GM12878 (cell line): ENCODE data around the gene DHRS7C. TPM values are rescaled to one million over a fixed set of nuclear protein-coding genes. Genes with fewer than 3 reads are reported as not detected.

ENCODE experiments used
- ATAC-seq: fragments of 200-7000 bp; cut with Tn5 transposase; 3 replicates; pipeline ENCODE4 v1.9.1; 2020; ENCODE audit warnings: mild to moderate bottlenecking, moderate library complexity
- BruUV-seq: library from RNA; stranded (reverse); fragments of 400-500 nt; replicated peaks from 2 replicates; lab custom pipeline; 2021; lab: Mats Ljungman, UMichigan
- CTCF ChIA-PET: fragments of 300-600 bp; sonication (Branson Sonifier 250); formaldehyde crosslinking; extraction: SDS; loops from one replicate; lab custom pipeline; 2021; ENCODE audit warnings: inconsistent platforms; lab: Yijun Ruan, JAX
- POLR2A ChIA-PET: fragments of 350-600 bp; formaldehyde crosslinking; extraction: SDS; loops from one replicate; lab custom pipeline; 2021; ENCODE audit warnings: inconsistent platforms; lab: Charles Lee
- RAD21 ChIA-PET: fragments of 300-600 bp; sonication (Branson Sonifier 250); formaldehyde crosslinking; loops from one replicate; lab custom pipeline; 2023; ENCODE audit warnings: antibody characterized with exemption; ENCODE audit not compliant: unreplicated experiment; lab: Charles Lee
- SMC1A ChIA-PET: fragments of 300-600 bp; sonication (Branson Sonifier 250); formaldehyde crosslinking; loops from one replicate; lab custom pipeline; 2023; ENCODE audit not compliant: unreplicated experiment, uncharacterized antibody; lab: Charles Lee
- DNase-seq: peaks from one replicate; pipeline ENCODE4 v3.0.0-alpha.2; 2011; ENCODE audit warnings: low read depth, low spot score
- FAIRE-seq: peaks from 3 replicates; lab custom pipeline; 2011; peaks lifted over from hg19 to GRCh38; lab: Jason Lieb, UNC
- H2AFZ ChIP-seq: 2 replicates; pipeline ENCODE4 v1.6.0; 2011; ENCODE audit warnings: low read depth, low read length, control low read depth; ENCODE audit not compliant: control insufficient read depth
- H3K27ac ChIP-seq: 2 replicates; pipeline ENCODE4 v1.5.1; 2011; ENCODE audit warnings: control low read depth; ENCODE audit not compliant: control insufficient read depth, insufficient read depth
- H3K27me3 ChIP-seq, 2 experiments: replicated peaks in 1 of 2; 2 replicates each; pipeline versions ENCODE4 v1.6.0 to v1.6.1; 2011; ENCODE audit warnings: low read length in 1 of 2; ENCODE audit not compliant: control insufficient read depth in 2 of 2, insufficient read depth in 2 of 2
- H3K36me3 ChIP-seq, 2 experiments: 2 replicates each; pipeline ENCODE4 v1.5.1; 2011; ENCODE audit warnings: low read length in 1 of 2; ENCODE audit not compliant: control insufficient read depth in 2 of 2, insufficient read depth in 2 of 2
- H3K4me1 ChIP-seq: 2 replicates; pipeline ENCODE4 v1.6.1; 2011; ENCODE audit warnings: mild to moderate bottlenecking, low read length, moderate library complexity, mixed read lengths; ENCODE audit not compliant: control insufficient read depth, insufficient read depth
- H3K4me2 ChIP-seq: 2 replicates; pipeline ENCODE4 v1.6.0; 2011; ENCODE audit warnings: control low read depth; ENCODE audit not compliant: control insufficient read depth, insufficient read depth
- H3K4me3 ChIP-seq: fragments of 200-600 bp; sonication (generic); 2 replicates; pipeline ENCODE4 v1.5.1; 2016
- H3K79me2 ChIP-seq: 2 replicates; pipeline ENCODE4 v1.6.0; 2011; ENCODE audit warnings: low read length; ENCODE audit not compliant: control insufficient read depth, insufficient read depth
- H3K9ac ChIP-seq: 2 replicates; pipeline ENCODE4 v1.8.0; 2011; ENCODE audit warnings: low read length, control low read depth, mixed read lengths; ENCODE audit not compliant: control insufficient read depth, insufficient read depth
- H3K9me3 ChIP-seq: replicated peaks from 3 replicates; pipeline ENCODE4 v1.5.1; 2011; ENCODE audit warnings: mild to moderate bottlenecking, low read length; ENCODE audit not compliant: control insufficient read depth, insufficient read depth
- H4K20me1 ChIP-seq: 2 replicates; pipeline ENCODE4 v1.6.0; 2011; ENCODE audit not compliant: control insufficient read depth, insufficient read depth
- BRCA1 ChIP-seq: IDR thresholded peaks from 2 replicates; pipeline ENCODE4 v1.6.1; 2011; ENCODE audit warnings: low read depth, low read length, improper control_type of control experiment
- CHD4 ChIP-seq: fragments of 200-600 bp; sonication (generic); IDR thresholded peaks from 2 replicates; pipeline ENCODE4 v1.6.1; 2016; ENCODE audit warnings: mild to moderate bottlenecking
- CREM ChIP-seq: IDR thresholded peaks from 2 replicates; pipeline ENCODE4 v1.6.1; 2014; ENCODE audit warnings: antibody characterized with exemption, low read depth
- NRF1 ChIP-seq: conservative IDR thresholded peaks from 2 replicates; pipeline ENCODE4 v1.6.1; 2011; ENCODE audit warnings: mild to moderate bottlenecking, low read depth, low read length, improper control_type of control experiment
- POLR2AphosphoS5 ChIP-seq: IDR thresholded peaks from 2 replicates; pipeline ENCODE4 v1.6.1; 2011; ENCODE audit warnings: mild to moderate bottlenecking, low read length, inconsistent platforms
- RAD51 ChIP-seq: fragments of 450-650 bp; IDR thresholded peaks from 2 replicates; pipeline ENCODE4 v1.6.1; 2016; ENCODE audit warnings: moderate library complexity, mild to moderate bottlenecking, inconsistent platforms
- RUNX3 ChIP-seq: IDR thresholded peaks from 2 replicates; pipeline ENCODE4 v1.6.1; 2012; ENCODE audit warnings: low read length, inconsistent platforms
- SREBF1 ChIP-seq: IDR thresholded peaks from 2 replicates; pipeline ENCODE4 v1.6.1; 2012; ENCODE audit warnings: mild to moderate bottlenecking, low read length
- STAT3 ChIP-seq: IDR thresholded peaks from 2 replicates; pipeline ENCODE4 v1.6.1; 2011; ENCODE audit warnings: low read depth, low read length, improper control_type of control experiment
- ZNF384 ChIP-seq: IDR thresholded peaks from 2 replicates; pipeline ENCODE4 v1.6.1; 2012; ENCODE audit warnings: low read depth, mild to moderate bottlenecking, low read length, improper control_type of control experiment, borderline replicate concordance
- WGBS: methylation state at CpG from one replicate; pipeline ENCODE4 v1.1.6; 2016; ENCODE audit warnings: low lambda C conversion rate; ENCODE audit not compliant: insufficient replicate concordance, insufficient coverage; ENCODE audit errors: missing lambda C conversion rate; 5-methylcytosine and 5-hydroxymethylcytosine counted together
- in situ Hi-C: fragments of 300-500 bp; cut with MboI; formaldehyde crosslinking; loops from 9 replicates; pipeline ENCODE4 v1.14.3; 2018; ENCODE audit warnings: mixed read lengths
- intact Hi-C: fragments of 100-400 bp; cut with micrococcal nuclease; formaldehyde crosslinking; loops from one replicate; pipeline ENCODE4 v1.14.2; 2022; ENCODE audit not compliant: unreplicated experiment
- polyA plus RNA-seq, 11 experiments: library from polyadenylated mRNA; depleted of rRNA in 4 of 11; unstranded in 6 of 11; stranded (reverse) in 5 of 11; fragments of >200 nt; fragmentation: Nextera tagmentation in 4 of 11; fragmentation: Illumina TruSeq in 1 of 11; extraction: Ambion mirVana in 4 of 11; extraction: Trizol in 1 of 11; gene quantifications; 1 replicate in 1 of 11; 2 replicates in 10 of 11; pipeline versions ENCODE4 v1.2.1 to v1.2.3, GENCODE V29; 2011 to 2016; ENCODE audit warnings: inconsistent platforms in 2 of 11, missing spikeins in 2 of 11, low read depth in 1 of 11
- total RNA-seq, 4 experiments: library from RNA; depleted of rRNA in 3 of 4; stranded (reverse); fragments of >200 nt in 3 of 4; fragmentation: Illumina TruSeq in 1 of 4; extraction: Trizol in 1 of 4; gene quantifications; 2 replicates each; pipeline versions ENCODE4 v1.2.1 to v1.2.3, GENCODE V29; 2013 to 2021

DHRS7C gene
- total and polyA plus RNA-seq, 10 of the 15 experiments (the other 5 are each of a cell fraction or from before 2014, with no cell fraction given) = not detected

DNA sequence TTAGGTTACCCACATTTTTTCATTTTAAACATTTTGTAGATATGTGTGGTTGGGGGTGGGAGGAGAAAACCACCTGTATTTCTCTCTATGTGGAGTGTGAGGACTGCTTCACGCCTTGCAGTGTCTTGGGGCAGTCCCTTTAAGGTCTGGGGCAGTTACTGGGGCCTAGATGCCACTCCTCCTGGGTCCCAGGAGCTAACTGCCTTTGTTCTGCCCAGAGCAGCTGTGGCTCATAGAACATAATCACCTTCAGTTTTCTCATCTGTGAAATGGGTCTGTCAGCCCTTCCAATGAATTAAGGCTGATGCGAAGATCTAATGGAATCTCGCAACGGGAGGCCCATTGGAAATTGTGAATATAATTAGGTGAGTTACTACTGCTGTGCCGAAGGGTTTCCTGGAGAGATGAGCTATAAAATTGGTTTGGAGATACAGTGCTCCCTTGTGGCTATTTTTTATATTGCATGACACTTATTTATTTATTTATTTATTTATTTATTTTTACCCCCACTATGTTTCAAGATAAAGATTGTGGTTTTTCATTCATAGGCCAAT is 22.9 kb downstream of the DHRS7C start (continued):
- no peak for TF ChIP-seq POLR2AphosphoS5
- TF ChIP-seq RUNX3 = no peak
- TF ChIP-seq CHD4 = no peak
- no peak for TF ChIP-seq BRCA1
- TF ChIP-seq, all 136 proteins: peak for 2

GRCh38 chr17:9767432-9767991 is 23.9 kb downstream of the DHRS7C start:
- SMC1A ChIA-PET = no interaction called here
- no TSS peak for BruUV-seq
- Histone ChIP-seq H3K27me3 (no peaks in the 10 kb centered on the region), H3K79me2 (no peaks in the 10 kb centered on the region), H3K4me1 (no peaks in the 10 kb centered on the region), H3K4me2 (no peak overlapping the region), H3K27ac (no peak overlapping the region), H4K20me1 (no peaks in the 10 kb centered on the region)
- ATAC-seq = no peak
- CTCF ChIA-PET = no interaction called here
- RAD21 ChIA-PET = no interaction called here
- in situ Hi-C loops = no loop called here
- intact Hi-C loops = loop anchor here (5.0 kb wide), 1 partner anchor 190 kb away; the partner anchor contains the start of genes CFAP52 and STX8
- no peak for TF ChIP-seq SREBF1
- TF ChIP-seq ZNF384 = no peak
- no peak for TF ChIP-seq CREM
- no peak for TF ChIP-seq NRF1
- TF ChIP-seq STAT3 = no peak
- TF ChIP-seq RAD51 = no peak
- TF ChIP-seq, all 136 proteins: peak for 0
- no peaks in the 10 kb centered on the region for H3K9me3 ChIP-seq
- POLR2A ChIA-PET = no interaction called here
- no peak overlapping the region for H2AFZ ChIP-seq
- no peak overlapping the region for H3K4me3 ChIP-seq
- DNase-seq (no peak), FAIRE-seq (no peak)
- WGBS = 24% methylated on average over 7 of the region's 7 CpGs
- H3K9ac ChIP-seq = no peak overlapping the region
- no peaks in the 10 kb centered on the region for H3K36me3 ChIP-seq
